GM12873 (cell line): Measurements from ENCODE around the gene RTL1.

Experiments
- TF ChIP-seq, protein P1 (sequence below): IDR thresholded peaks from 2 replicates; pipeline ENCODE4 v1.5.1; 2012; ENCODE audit warnings: low read depth, mild to moderate bottlenecking, moderate library complexity, low read length, control low read depth; ENCODE audit not compliant: insufficient read depth; ENCODE audit errors: missing control alignments

Gene RTL1

DNA sequence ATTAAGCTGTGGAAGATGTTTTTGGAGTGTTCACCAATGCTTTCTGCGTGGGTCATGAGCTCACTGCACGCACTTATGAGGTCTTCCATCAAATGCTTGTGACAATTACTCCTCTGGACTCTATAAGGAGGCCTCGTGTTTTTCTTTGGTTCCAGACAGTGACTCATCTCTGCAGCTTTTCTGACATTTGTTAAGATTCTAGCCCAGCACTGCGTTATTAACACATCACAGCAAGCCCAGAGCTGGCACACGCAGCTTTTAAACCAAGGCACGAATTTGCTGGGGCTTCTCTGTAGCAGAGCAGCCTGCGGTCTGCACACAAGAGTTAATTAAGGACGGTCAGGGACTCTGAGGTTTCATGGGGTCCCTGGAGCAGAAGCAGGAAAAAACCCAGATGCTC, 60.7 kb downstream of the RTL1 start:
- TF ChIP-seq, protein P1, sequence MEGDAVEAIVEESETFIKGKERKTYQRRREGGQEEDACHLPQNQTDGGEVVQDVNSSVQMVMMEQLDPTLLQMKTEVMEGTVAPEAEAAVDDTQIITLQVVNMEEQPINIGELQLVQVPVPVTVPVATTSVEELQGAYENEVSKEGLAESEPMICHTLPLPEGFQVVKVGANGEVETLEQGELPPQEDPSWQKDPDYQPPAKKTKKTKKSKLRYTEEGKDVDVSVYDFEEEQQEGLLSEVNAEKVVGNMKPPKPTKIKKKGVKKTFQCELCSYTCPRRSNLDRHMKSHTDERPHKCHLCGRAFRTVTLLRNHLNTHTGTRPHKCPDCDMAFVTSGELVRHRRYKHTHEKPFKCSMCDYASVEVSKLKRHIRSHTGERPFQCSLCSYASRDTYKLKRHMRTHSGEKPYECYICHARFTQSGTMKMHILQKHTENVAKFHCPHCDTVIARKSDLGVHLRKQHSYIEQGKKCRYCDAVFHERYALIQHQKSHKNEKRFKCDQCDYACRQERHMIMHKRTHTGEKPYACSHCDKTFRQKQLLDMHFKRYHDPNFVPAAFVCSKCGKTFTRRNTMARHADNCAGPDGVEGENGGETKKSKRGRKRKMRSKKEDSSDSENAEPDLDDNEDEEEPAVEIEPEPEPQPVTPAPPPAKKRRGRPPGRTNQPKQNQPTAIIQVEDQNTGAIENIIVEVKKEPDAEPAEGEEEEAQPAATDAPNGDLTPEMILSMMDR: no peak

- TF ChIP-seq, protein P1: no peak
Observed at GRCh38 chr14:100841761-100842403, 61.6 kb downstream of the RTL1 start.

GRCh38 chr14:100841066-100841760, 62.3 kb downstream of the RTL1 start:
- TF ChIP-seq, protein P1: no peak

DNA sequence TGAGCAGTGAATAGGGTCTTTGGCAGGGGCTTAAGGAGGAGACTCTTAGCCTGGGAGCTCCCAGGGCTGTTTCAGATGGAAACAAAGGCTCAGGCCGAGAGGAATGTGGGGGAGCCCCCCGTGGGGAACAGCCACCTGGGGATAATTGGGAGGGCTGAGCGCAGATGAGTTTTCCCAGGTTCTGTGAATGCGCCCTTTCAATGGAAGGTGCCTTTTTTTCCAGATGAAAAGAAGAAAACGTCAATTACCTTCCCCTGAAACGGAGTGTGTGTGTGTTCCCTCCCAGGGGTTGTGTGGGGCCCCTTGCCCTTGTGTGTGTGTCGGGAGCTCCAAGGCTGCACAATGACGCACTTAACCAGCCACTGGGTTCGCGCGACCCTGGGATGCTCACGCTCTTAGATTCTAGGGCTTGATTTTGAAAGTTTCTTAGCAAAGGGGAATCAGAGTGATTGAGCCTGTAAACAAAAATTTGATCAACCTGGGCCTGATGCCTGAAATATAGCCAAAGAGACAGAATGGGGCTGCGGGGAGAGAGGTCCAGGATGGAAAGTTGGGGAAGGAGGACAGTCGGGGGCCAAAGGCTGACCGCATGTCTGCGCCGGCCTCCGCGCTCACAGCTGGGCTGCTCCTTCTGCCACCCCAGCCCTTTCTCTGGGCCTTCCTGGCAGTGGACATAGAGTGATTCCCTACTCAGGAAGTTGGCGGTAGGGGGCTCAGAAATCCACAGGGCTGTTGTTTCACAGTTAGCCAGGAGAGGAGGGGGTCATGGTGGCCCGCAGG, 63.0 kb downstream of the RTL1 start:
- TF ChIP-seq, protein P1: no peak

- TF ChIP-seq, protein P1: no peak
Observed at GRCh38 chr14:100839681-100840111, 63.8 kb downstream of the RTL1 start.

GRCh38 chr14:100839315-100839585, 64.3 kb downstream of the RTL1 start:
- TF ChIP-seq, protein P1: no peak
